ENCODE results near the gene CDH9. TPM values are rescaled to one million over a fixed set of nuclear protein-coding genes. Genes with fewer than 3 reads are reported as not detected.
A peak's percentile ranks its signal among the peaks of the same experiment; 100 is the strongest.

CDH9 gene, protein sequence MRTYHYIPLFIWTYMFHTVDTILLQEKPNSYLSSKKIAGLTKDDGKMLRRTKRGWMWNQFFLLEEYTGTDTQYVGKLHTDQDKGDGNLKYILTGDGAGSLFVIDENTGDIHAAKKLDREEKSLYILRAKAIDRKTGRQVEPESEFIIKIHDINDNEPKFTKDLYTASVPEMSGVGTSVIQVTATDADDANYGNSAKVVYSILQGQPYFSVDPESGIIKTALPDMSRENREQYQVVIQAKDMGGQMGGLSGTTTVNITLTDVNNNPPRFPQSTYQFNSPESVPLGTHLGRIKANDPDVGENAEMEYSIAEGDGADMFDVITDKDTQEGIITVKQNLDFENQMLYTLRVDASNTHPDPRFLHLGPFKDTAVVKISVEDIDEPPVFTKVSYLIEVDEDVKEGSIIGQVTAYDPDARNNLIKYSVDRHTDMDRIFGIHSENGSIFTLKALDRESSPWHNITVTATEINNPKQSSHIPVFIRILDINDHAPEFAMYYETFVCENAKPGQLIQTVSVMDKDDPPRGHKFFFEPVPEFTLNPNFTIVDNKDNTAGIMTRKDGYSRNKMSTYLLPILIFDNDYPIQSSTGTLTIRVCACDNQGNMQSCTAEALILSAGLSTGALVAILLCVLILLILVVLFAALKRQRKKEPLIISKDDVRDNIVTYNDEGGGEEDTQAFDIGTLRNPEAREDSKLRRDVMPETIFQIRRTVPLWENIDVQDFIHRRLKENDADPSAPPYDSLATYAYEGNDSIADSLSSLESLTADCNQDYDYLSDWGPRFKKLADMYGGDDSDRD
- 0.16 TPM in 1 of 2 replicates, not detected in the other for total RNA-seq (ENCODE audit: low replicate concordance)

DNA sequence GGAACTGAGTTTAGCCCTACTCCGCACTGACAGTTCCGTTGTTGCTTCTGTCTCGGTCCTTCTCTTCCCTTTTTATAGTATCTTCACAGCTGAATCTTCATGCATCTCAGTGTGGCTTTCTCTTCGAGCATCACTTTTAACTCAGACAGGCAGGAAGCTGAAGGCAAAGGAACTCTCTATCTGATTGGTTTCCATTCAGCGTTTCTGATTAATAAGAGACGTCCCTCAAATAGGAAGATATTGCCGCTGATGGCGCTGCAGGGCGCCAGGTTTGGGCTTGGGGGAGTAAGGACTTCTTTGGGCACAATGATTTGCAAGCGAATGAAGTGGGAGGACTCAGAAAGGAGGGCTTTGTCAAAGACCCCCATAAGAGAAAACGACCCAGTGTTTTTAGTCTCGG is at the start of gene CDH9:
Gene CDH9, minus strand, starts transcription at position 111 of the 400 bp plus-strand sequence. CDS start 50,253 bp downstream, outside the sequence.
- no peak within 1 kb of the TSS for H3K4me3 ChIP-seq (ENCODE audit: low read depth, low read length)
- DNase-seq (ENCODE audit: low read depth): no peak
- TF ChIP-seq, protein P1, sequence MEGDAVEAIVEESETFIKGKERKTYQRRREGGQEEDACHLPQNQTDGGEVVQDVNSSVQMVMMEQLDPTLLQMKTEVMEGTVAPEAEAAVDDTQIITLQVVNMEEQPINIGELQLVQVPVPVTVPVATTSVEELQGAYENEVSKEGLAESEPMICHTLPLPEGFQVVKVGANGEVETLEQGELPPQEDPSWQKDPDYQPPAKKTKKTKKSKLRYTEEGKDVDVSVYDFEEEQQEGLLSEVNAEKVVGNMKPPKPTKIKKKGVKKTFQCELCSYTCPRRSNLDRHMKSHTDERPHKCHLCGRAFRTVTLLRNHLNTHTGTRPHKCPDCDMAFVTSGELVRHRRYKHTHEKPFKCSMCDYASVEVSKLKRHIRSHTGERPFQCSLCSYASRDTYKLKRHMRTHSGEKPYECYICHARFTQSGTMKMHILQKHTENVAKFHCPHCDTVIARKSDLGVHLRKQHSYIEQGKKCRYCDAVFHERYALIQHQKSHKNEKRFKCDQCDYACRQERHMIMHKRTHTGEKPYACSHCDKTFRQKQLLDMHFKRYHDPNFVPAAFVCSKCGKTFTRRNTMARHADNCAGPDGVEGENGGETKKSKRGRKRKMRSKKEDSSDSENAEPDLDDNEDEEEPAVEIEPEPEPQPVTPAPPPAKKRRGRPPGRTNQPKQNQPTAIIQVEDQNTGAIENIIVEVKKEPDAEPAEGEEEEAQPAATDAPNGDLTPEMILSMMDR (IDR thresholded peaks at IDR 0.05; ENCODE audit: insufficient read depth, low read length): no peak

DNA sequence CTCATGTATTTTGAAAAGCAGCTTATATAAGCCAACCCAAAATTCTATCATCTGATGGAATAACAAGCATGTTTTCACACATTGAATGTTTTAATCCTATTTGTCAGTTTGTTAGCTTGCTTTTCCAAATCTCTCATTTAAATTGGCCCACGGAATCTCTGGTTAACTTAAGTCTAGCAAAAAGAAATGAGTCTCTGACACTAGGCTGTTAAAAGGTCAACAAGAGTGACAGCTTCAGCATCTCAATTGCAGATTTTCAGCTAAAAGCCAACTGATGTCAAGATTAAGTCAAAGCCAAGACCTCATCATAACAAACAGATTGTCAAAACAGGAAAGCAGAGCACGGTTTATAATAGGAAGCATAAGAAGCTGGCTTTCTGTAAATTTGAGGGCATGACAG is 49.4 kb upstream of the CDH9 start:
- TF ChIP-seq, protein P1 (IDR thresholded peaks at IDR 0.05; ENCODE audit: insufficient read depth, low read length): no peak
- DNase-seq (ENCODE audit: low read depth): no peak

DNA sequence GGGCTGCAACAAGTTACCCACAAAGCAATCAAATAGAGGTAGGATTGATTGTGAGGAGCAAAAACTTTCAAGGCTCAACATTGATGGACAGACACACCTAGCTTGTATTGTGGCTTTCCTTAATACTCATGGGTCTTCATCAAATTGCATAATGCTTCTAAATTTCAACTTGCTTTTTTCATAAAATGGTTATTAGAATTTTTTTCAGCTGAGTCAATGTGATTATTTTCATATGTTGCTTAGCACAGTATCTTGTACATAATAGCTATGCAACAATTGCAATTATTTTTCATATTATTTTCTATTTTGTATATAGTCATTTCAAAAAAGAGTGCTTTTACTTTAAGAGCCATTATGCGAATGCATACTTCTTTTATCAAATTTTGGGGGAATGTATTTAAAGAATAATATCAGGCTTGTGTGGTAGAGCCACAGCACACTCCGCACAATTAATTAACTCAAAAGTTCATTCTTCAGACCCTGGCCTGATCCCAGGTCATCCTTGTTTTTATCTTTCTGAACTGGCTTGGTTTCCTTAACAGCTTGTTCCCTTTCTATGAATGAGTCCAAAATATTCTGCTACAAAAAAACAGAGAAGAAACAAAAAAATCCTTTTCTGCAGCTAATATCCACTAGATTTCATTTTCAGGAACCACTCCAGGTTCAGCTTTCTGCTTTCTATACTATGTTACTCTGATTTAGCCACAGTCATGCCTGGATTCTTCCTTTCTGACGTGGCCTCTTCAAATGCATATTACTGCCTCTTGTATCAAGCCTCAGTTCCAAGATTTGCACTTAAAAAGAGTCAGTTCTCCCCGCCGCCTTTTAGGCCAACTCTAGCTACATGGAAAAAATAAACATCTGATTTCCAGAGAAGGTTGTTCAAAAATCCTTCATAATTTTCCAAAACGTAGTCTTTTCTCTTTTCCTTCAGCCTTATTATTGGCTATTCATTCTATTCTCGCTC is 45.3 kb upstream of the CDH9 start:
- H3K4me3 ChIP-seq (ENCODE audit: low read depth, low read length): no peak overlapping the region
- peak; percentile 13 for DNase-seq (ENCODE audit: low read depth)
- TF ChIP-seq, protein P1 (IDR thresholded peaks at IDR 0.05; ENCODE audit: insufficient read depth, low read length): no peak

More for the DNA sequence above, 49.4 kb upstream of the CDH9 start:
- no peak overlapping the region for H3K4me3 ChIP-seq (ENCODE audit: low read depth, low read length)

DNA sequence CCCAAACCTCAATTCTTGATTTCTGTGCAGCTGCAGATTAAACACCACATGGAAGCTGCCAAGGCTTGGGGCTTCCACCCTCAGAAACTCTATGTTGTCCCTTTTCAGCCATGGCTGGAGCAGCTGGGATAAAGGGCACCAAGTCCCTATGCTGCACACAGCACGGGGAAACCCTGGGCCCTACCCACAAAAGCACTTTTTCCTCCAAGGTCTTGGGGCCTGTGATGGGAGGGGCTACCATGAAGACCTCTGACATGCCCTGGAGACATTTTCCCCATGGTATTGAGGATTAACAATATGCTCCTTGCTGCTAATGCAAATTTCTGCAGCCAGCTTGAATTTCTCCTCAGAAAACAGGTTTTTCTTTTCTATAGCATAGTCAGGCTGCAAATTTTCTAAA is 41.8 kb upstream of the CDH9 start:
- no peak for DNase-seq (ENCODE audit: low read depth)
- TF ChIP-seq, protein P1 (IDR thresholded peaks at IDR 0.05; ENCODE audit: insufficient read depth, low read length): no peak
- H3K4me3 ChIP-seq (ENCODE audit: low read depth, low read length): no peak overlapping the region

DNA sequence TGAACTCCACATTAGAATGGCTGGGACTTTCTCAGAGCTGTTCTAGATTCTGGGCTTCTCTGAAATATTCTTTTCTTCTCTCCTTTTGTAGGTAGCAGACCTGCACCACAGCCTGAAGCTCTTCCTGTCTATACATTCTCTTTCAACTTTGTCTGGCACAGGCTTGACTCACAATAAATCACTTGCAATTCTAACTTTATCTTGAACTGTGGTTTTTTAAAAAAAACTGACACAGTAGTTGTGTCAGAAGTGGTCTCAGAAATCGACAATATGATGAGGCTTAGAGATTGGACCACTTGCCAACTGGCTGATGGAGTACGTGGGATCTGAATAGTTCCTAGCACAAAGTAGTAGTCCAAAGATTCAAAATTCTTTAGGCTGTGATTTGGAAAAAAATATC is 24.1 kb upstream of the CDH9 start:
- no peak for DNase-seq (ENCODE audit: low read depth)
- no peak overlapping the region for H3K4me3 ChIP-seq (ENCODE audit: low read depth, low read length)
- TF ChIP-seq, protein P1 (IDR thresholded peaks at IDR 0.05; ENCODE audit: insufficient read depth, low read length): no peak

DNA sequence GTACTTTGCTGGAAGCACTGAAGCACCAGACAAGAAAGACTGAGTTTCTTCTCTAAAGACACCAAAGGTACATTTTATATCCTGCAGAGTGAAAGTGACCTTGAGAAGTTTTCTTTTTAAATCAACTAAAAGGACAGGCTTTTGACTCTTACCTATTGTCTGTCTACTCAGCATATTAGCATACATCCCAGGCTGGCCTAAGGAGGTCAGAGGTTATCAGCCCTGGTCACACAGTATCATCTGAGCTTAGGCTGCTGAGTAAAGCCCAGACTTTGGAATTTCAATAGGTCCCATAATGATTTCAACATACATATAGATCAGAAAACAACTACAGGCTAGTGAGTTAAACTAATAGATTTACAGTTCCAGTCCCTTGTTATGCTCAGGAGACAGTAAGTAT is 10.1 kb upstream of the CDH9 start:
- TF ChIP-seq, protein P1 (IDR thresholded peaks at IDR 0.05; ENCODE audit: insufficient read depth, low read length): no peak
- no peak for DNase-seq (ENCODE audit: low read depth)
- H3K4me3 ChIP-seq (ENCODE audit: low read depth, low read length): no peak overlapping the region

Data from fibroblast of the aortic adventitia (primary cell).